H9 (cell line): ENCODE data around the gene WDR91. TPM values are rescaled to one million over a fixed set of nuclear protein-coding genes. Genes with fewer than 3 reads are reported as not detected.

Experiments
- DNase-seq: peaks from one replicate; pipeline ENCODE4 v3.0.0-alpha.2; 2017
- H2AFZ ChIP-seq: one replicate; pipeline ENCODE4 v1.6.1; 2013; ENCODE audit warnings: mild to moderate bottlenecking, low read length, control low read depth, moderate library complexity
- H2AK5ac ChIP-seq: 2 replicates; pipeline ENCODE4 v1.6.1; 2013; ENCODE audit warnings: low read length, control low read depth, mixed read lengths; ENCODE audit not compliant: insufficient read length
- H2BK120ac ChIP-seq: one replicate; pipeline ENCODE4 v1.6.1; 2013; ENCODE audit warnings: low read depth, mild to moderate bottlenecking, low read length, control low read depth, inconsistent platforms; ENCODE audit not compliant: poor library complexity, severe bottlenecking
- H2BK12ac ChIP-seq: 2 replicates; pipeline ENCODE4 v1.6.1; 2013; ENCODE audit warnings: low read length, control low read depth, mixed read lengths, low read depth; ENCODE audit not compliant: insufficient read length
- H2BK15ac ChIP-seq: 2 replicates; pipeline ENCODE4 v1.6.1; 2013; ENCODE audit warnings: low read depth, low read length, control low read depth
- H2BK20ac ChIP-seq: one replicate; pipeline ENCODE4 v1.6.1; 2013; ENCODE audit warnings: low read depth, mild to moderate bottlenecking, low read length, control low read depth, inconsistent platforms; ENCODE audit not compliant: poor library complexity, severe bottlenecking
- H2BK5ac ChIP-seq: 2 replicates; pipeline ENCODE4 v1.6.1; 2013; ENCODE audit warnings: low read length, control low read depth, mixed read lengths; ENCODE audit not compliant: insufficient read length
- H3K14ac ChIP-seq: 2 replicates; pipeline ENCODE4 v1.6.1; 2013; ENCODE audit warnings: low read length, control low read depth; ENCODE audit not compliant: insufficient read depth
- H3K18ac ChIP-seq: 2 replicates; pipeline ENCODE4 v1.6.1; 2013; ENCODE audit warnings: low read depth, mild to moderate bottlenecking, mixed read lengths, low read length, control low read depth; ENCODE audit not compliant: insufficient read length
- H3K23ac ChIP-seq: 2 replicates; pipeline ENCODE4 v1.6.1; 2013; ENCODE audit warnings: low read length, control low read depth, mixed read lengths, low read depth; ENCODE audit not compliant: insufficient read length
- H3K23me2 ChIP-seq: 2 replicates; pipeline ENCODE4 v1.6.1; 2013; ENCODE audit warnings: low read depth, mild to moderate bottlenecking, mixed read lengths, low read length, control low read depth; ENCODE audit not compliant: insufficient read length, poor library complexity, severe bottlenecking
- H3K27ac ChIP-seq: 2 replicates; pipeline ENCODE4 v1.5.1; 2013; ENCODE audit warnings: low read length, control low read depth, mixed read lengths, low read depth; ENCODE audit not compliant: insufficient read length
- H3K27me3 ChIP-seq: 2 replicates; pipeline ENCODE4 v1.6.1; 2013; ENCODE audit warnings: low read length, control low read depth, inconsistent platforms; ENCODE audit not compliant: insufficient read depth
- H3K4ac ChIP-seq: 2 replicates; pipeline ENCODE4 v1.6.1; 2013; ENCODE audit warnings: low read depth, mild to moderate bottlenecking, control low read depth, inconsistent platforms, low read length, moderate library complexity
- H3K4me1 ChIP-seq: 2 replicates; pipeline ENCODE4 v1.6.1; 2013; ENCODE audit warnings: low read length, control low read depth, inconsistent platforms; ENCODE audit not compliant: insufficient read depth
- H3K4me2 ChIP-seq: 2 replicates; pipeline ENCODE4 v1.6.1; 2013; ENCODE audit warnings: low read length, control low read depth, mixed read lengths; ENCODE audit not compliant: insufficient read length, insufficient read depth
- H3K56ac ChIP-seq: 2 replicates; pipeline ENCODE4 v1.6.1; 2013; ENCODE audit warnings: low read depth, mild to moderate bottlenecking, mixed read lengths, low read length, control low read depth; ENCODE audit not compliant: insufficient read length
- H3K79me1 ChIP-seq: 2 replicates; pipeline ENCODE4 v1.6.1; 2013; ENCODE audit warnings: low read depth, mild to moderate bottlenecking, moderate library complexity, low read length, control low read depth, inconsistent platforms; ENCODE audit not compliant: insufficient read depth, poor library complexity, severe bottlenecking
- H3K79me2 ChIP-seq: 2 replicates; pipeline ENCODE4 v1.6.1; 2013; ENCODE audit warnings: low read length, control low read depth, inconsistent platforms; ENCODE audit not compliant: insufficient read depth
- H3K9ac ChIP-seq: 2 replicates; pipeline ENCODE4 v1.6.1; 2013; ENCODE audit warnings: low read length, control low read depth, mixed read lengths; ENCODE audit not compliant: insufficient read length; ENCODE audit errors: extremely low read depth
- H3K9me3 ChIP-seq: one replicate; pipeline ENCODE4 v1.6.1; 2013; ENCODE audit warnings: low read depth, low read length, inconsistent platforms; ENCODE audit not compliant: control insufficient read depth
- H3T11ph ChIP-seq: one replicate; pipeline ENCODE4 v1.6.1; 2013; ENCODE audit warnings: mild to moderate bottlenecking, low read length, control low read depth, inconsistent platforms
- H4K20me1 ChIP-seq: one replicate; pipeline ENCODE4 v1.6.1; 2013; ENCODE audit not compliant: control insufficient read depth, insufficient read length, insufficient read depth
- H4K5ac ChIP-seq: 2 replicates; pipeline ENCODE4 v1.6.1; 2013; ENCODE audit warnings: low read depth, mild to moderate bottlenecking, mixed read lengths, low read length, control low read depth; ENCODE audit not compliant: insufficient read length
- H4K8ac ChIP-seq: replicated peaks from 2 replicates; pipeline ENCODE4 v1.6.1; 2013; ENCODE audit warnings: low read length, control low read depth, mixed read lengths, low read depth; ENCODE audit not compliant: insufficient read length
- H4K91ac ChIP-seq: 2 replicates; pipeline ENCODE4 v1.6.1; 2013; ENCODE audit warnings: low read depth, mild to moderate bottlenecking, moderate library complexity, mixed read lengths, low read length, control low read depth; ENCODE audit not compliant: insufficient read length
- H3K27ac Mint-ChIP-seq, 3 experiments: 2 replicates in 2 of 3; 3 replicates in 1 of 3; pipeline ENCODE4 v1.8.0; 2020 to 2021; ENCODE audit warnings: mixed read lengths in 3 of 3, mild to moderate bottlenecking in 1 of 3, moderate library complexity in 1 of 3
- H3K27me3 Mint-ChIP-seq: 2 replicates; pipeline ENCODE4 v1.8.0; 2021; ENCODE audit warnings: low read depth, mild to moderate bottlenecking, moderate library complexity, mixed read lengths
- H3K36me3 Mint-ChIP-seq, 3 experiments: 2 replicates in 2 of 3; 3 replicates in 1 of 3; pipeline ENCODE4 v1.8.0; 2020 to 2021; ENCODE audit warnings: low read depth in 3 of 3, mixed read lengths in 3 of 3; ENCODE audit not compliant: insufficient read depth in 1 of 3
- H3K4me1 Mint-ChIP-seq, 2 experiments: 2 replicates each; pipeline ENCODE4 v1.8.0; 2020; ENCODE audit warnings: mixed read lengths in 2 of 2
- H3K4me3 Mint-ChIP-seq, 2 experiments: 2 replicates in 1 of 2; 3 replicates in 1 of 2; pipeline ENCODE4 v1.8.0; 2020 to 2021; ENCODE audit warnings: mild to moderate bottlenecking in 2 of 2, mixed read lengths in 2 of 2, moderate library complexity in 1 of 2
- H3K9me3 Mint-ChIP-seq, 2 experiments: 2 replicates in 1 of 2; 3 replicates in 1 of 2; pipeline ENCODE4 v1.8.0; 2020; ENCODE audit warnings: mild to moderate bottlenecking in 2 of 2, mixed read lengths in 2 of 2, moderate library complexity in 1 of 2
- WGBS: extraction: QIAGEN DNeasy Blood & Tissue Kit; methylation state at CpG from one replicate; pipeline ENCODE4 v1.1.7; 2013; ENCODE audit warnings: missing lambda C conversion rate, low lambda C conversion rate, mixed read lengths; ENCODE audit not compliant: insufficient read length; ENCODE audit errors: extremely low coverage; 5-methylcytosine and 5-hydroxymethylcytosine counted together
- total RNA-seq: library from RNA; stranded (reverse); gene quantifications from 2 replicates; pipeline ENCODE4 v1.2.1, GENCODE V29; 2021
- TF ChIP-seq, protein P1 (sequence below): fragments of 200-600 bp; sonication (generic); conservative IDR thresholded peaks from 3 replicates; pipeline ENCODE4 v1.8.0; 2021; ENCODE audit warnings: antibody characterized with exemption, mild to moderate bottlenecking

WDR91 gene
- total RNA-seq, 1 experiment from 2014 or later, result 9.4 TPM

DNA sequence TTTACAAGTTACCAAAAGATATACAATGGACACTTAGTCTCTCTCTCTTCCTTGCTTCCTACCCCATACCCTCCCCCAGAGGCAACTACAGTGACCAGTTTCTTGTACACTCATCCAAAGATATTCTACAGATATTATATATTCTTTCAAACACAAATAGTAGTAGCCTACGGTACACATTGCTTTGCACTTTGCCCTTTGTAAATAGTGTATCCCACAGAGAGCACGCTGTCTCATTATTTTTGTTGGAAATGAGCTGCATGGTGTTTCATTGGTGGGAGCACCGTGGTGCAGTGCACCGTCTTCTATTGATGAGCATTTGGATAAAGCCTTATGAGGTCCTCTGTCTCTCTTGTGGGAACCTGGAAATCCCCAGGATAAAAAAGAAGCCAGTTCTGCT is 46.5 kb upstream of the WDR91 start:
- H3K18ac ChIP-seq, result no peak overlapping the region
- H3K9ac ChIP-seq, result no peak overlapping the region
- H3K27me3 Mint-ChIP-seq, result no peaks in the 10 kb centered on the region; the same call in none of the 2 replicates
- no peak overlapping the region for H3K56ac ChIP-seq
- H2AFZ ChIP-seq, result no peak overlapping the region
- H3K4me2 ChIP-seq, result no peak overlapping the region
- H3K36me3 Mint-ChIP-seq, result no peaks in the 10 kb centered on the region; a peak in 1 of 7 replicates
- no peak overlapping the region for H3K4me3 Mint-ChIP-seq
- no peak overlapping the region for H2BK20ac ChIP-seq
- no peaks in the 10 kb centered on the region for H4K20me1 ChIP-seq
- no peak overlapping the region for H2AK5ac ChIP-seq
- H3K23ac ChIP-seq, result no peak overlapping the region
- H3K23me2 ChIP-seq, result no peaks in the 10 kb centered on the region
- peak; percentile 1 for DNase-seq
- H3K14ac ChIP-seq, result no peak overlapping the region
- no peak overlapping the region for H2BK120ac ChIP-seq
- H3K27me3 ChIP-seq, result no peaks in the 10 kb centered on the region
- TF ChIP-seq, protein P1, sequence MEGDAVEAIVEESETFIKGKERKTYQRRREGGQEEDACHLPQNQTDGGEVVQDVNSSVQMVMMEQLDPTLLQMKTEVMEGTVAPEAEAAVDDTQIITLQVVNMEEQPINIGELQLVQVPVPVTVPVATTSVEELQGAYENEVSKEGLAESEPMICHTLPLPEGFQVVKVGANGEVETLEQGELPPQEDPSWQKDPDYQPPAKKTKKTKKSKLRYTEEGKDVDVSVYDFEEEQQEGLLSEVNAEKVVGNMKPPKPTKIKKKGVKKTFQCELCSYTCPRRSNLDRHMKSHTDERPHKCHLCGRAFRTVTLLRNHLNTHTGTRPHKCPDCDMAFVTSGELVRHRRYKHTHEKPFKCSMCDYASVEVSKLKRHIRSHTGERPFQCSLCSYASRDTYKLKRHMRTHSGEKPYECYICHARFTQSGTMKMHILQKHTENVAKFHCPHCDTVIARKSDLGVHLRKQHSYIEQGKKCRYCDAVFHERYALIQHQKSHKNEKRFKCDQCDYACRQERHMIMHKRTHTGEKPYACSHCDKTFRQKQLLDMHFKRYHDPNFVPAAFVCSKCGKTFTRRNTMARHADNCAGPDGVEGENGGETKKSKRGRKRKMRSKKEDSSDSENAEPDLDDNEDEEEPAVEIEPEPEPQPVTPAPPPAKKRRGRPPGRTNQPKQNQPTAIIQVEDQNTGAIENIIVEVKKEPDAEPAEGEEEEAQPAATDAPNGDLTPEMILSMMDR, result no peak
- no peak overlapping the region for H3T11ph ChIP-seq
- H2BK5ac ChIP-seq, result no peak overlapping the region
- no peak overlapping the region for H3K4ac ChIP-seq
- no peak overlapping the region for H3K27ac Mint-ChIP-seq
- peaks cover 9% of the 10 kb centered on the region in 2 experiments; a peak in 2 of 4 replicates for H3K4me1 Mint-ChIP-seq
- no peak overlapping the region for H2BK15ac ChIP-seq
- no peaks in the 10 kb centered on the region for H3K79me2 ChIP-seq
- no peaks in the 10 kb centered on the region for H3K9me3 Mint-ChIP-seq
- H4K8ac ChIP-seq, result no peak overlapping the region
- no CpG with 5 or more reads among the region's 4 CpGs for WGBS
- no peaks in the 10 kb centered on the region for H3K79me1 ChIP-seq
- H3K4me1 ChIP-seq, result no peaks in the 10 kb centered on the region
- H3K27ac ChIP-seq, result no peak overlapping the region
- H4K91ac ChIP-seq, result no peak overlapping the region
- H4K5ac ChIP-seq, result no peak overlapping the region
- no peaks in the 10 kb centered on the region for H3K9me3 ChIP-seq
- H2BK12ac ChIP-seq, result no peak overlapping the region
